B cell (primary cell): ENCODE data around the gene COL26A1. TPM values are rescaled to one million over a fixed set of nuclear protein-coding genes. Genes with fewer than 3 reads are reported as not detected.

ENCODE experiments used
- ATAC-seq: fragments of 200-7000 bp; cut with Tn5 transposase; one replicate; pipeline ENCODE4 v1.10.0; 2021; ENCODE audit warnings: low read depth, mild to moderate bottlenecking, moderate number of reproducible peaks, moderate library complexity
- CTCF ChIA-PET: fragments of 350-600 bp; sonication (Branson Sonifier 250); formaldehyde crosslinking; loops from one replicate; lab custom pipeline; 2021; ENCODE audit warnings: antibody characterized with exemption, inconsistent platforms; lab: Charles Lee
- POLR2A ChIA-PET: fragments of 350-600 bp; sonication (Branson Sonifier 250); formaldehyde crosslinking; loops from one replicate; lab custom pipeline; 2021; ENCODE audit warnings: antibody characterized with exemption; lab: Charles Lee
- DNase-seq: peaks from one replicate; pipeline ENCODE4 v3.0.0; 2013
- H2AFZ ChIP-seq: 2 replicates; pipeline ENCODE4 v1.6.1; 2012; ENCODE audit warnings: mild to moderate bottlenecking, low read depth, low read length; ENCODE audit not compliant: insufficient read depth, poor library complexity, severe bottlenecking
- H3K27ac ChIP-seq, 2 donors: 1 replicate in 1 of 2; 2 replicates in 1 of 2; pipeline ENCODE4 v1.5.1; 2012 to 2013; ENCODE audit warnings: low read length in 2 of 2, mild to moderate bottlenecking in 2 of 2, moderate library complexity in 1 of 2
- H3K27me3 ChIP-seq, 4 experiments: fragments of 200-600 bp in 1 of 4; sonication (generic) in 1 of 4; replicated peaks in 1 of 4; 1 replicate in 2 of 4; 2 replicates in 2 of 4; pipeline versions ENCODE4 v1.6.1 to v1.7.0; 2013 to 2016; ENCODE audit warnings: low read length in 3 of 4, mild to moderate bottlenecking in 2 of 4, mixed read lengths in 1 of 4, moderate library complexity in 1 of 4; ENCODE audit not compliant: insufficient read depth in 4 of 4, control insufficient read depth in 3 of 4; ENCODE audit errors: control extremely low read depth in 1 of 4
- H3K36me3 ChIP-seq, 2 experiments: replicated peaks in 1 of 2; 1 replicate in 1 of 2; 2 replicates in 1 of 2; pipeline versions ENCODE4 v1.6.1 to v1.7.1; 2013; ENCODE audit warnings: low read length in 1 of 2; ENCODE audit not compliant: insufficient read depth in 2 of 2, control insufficient read depth in 1 of 2; ENCODE audit errors: control extremely low read depth in 1 of 2, extremely low read depth in 1 of 2
- H3K4me1 ChIP-seq, 2 donors: fragments of 200-600 bp in 1 of 2; sonication (generic) in 1 of 2; 1 replicate in 1 of 2; 2 replicates in 1 of 2; pipeline versions ENCODE4 v1.5.1 to v1.6.1; 2013 to 2017; ENCODE audit warnings: low read length in 2 of 2; ENCODE audit not compliant: control insufficient read depth in 2 of 2, insufficient read depth in 2 of 2
- H3K4me2 ChIP-seq: replicated peaks from 2 replicates; pipeline ENCODE3; 2012; ENCODE audit warnings: mild to moderate bottlenecking, low read depth, low read length; ENCODE audit not compliant: poor library complexity, severe bottlenecking
- H3K4me3 ChIP-seq, 5 experiments: fragments of 200-600 bp in 1 of 5; sonication (generic) in 1 of 5; 1 replicate in 3 of 5; 2 replicates in 2 of 5; pipeline versions ENCODE4 v1.5.1 to v1.7.0; 2011 to 2016; ENCODE audit warnings: low read length in 4 of 5, mild to moderate bottlenecking in 4 of 5, low read depth in 2 of 5, control low read depth in 1 of 5, moderate library complexity in 1 of 5; ENCODE audit not compliant: insufficient read depth in 1 of 5; ENCODE audit errors: control extremely low read depth in 1 of 5, extremely low read depth in 1 of 5
- H3K79me2 ChIP-seq: fragments of 200-600 bp; sonication (generic); one replicate; pipeline ENCODE4 v1.6.0; 2016; ENCODE audit warnings: low read length; ENCODE audit not compliant: control insufficient read depth, insufficient read depth
- H3K9ac ChIP-seq: fragments of 200-600 bp; sonication (generic); 2 replicates; pipeline ENCODE4 v1.6.1; 2017; ENCODE audit warnings: mild to moderate bottlenecking, low read length, moderate library complexity
- H3K9me3 ChIP-seq, 3 donors: one replicate each; pipeline versions ENCODE4 v1.6.1 to v1.7.1; 2013; ENCODE audit warnings: low read length in 2 of 3; ENCODE audit not compliant: control insufficient read depth in 2 of 3, insufficient read depth in 1 of 3; ENCODE audit errors: control extremely low read depth in 1 of 3
- H4K20me1 ChIP-seq: 2 replicates; pipeline ENCODE4 v1.6.0; 2012; ENCODE audit warnings: mild to moderate bottlenecking, low read length; ENCODE audit not compliant: insufficient read depth, control insufficient read depth, poor library complexity, severe bottlenecking
- H3K27ac Mint-ChIP-seq: one replicate; pipeline ENCODE4 v1.8.0; 2021; ENCODE audit warnings: mixed read lengths
- H3K27me3 Mint-ChIP-seq: one replicate; pipeline ENCODE4 v1.8.0; 2021; ENCODE audit warnings: mixed read lengths
- H3K4me1 Mint-ChIP-seq: one replicate; pipeline ENCODE4 v1.8.0; 2021; ENCODE audit warnings: mixed read lengths
- H3K4me3 Mint-ChIP-seq: one replicate; pipeline ENCODE4 v1.8.0; 2021; ENCODE audit warnings: mixed read lengths
- H3K9me3 Mint-ChIP-seq: one replicate; pipeline ENCODE4 v1.8.0; 2022; ENCODE audit warnings: mixed read lengths; ENCODE audit not compliant: insufficient read depth
- CTCF ChIP-seq: fragments of 200-600 bp; IDR thresholded peaks from one replicate; pipeline ENCODE4 v1.8.0; 2022; ENCODE audit warnings: antibody characterized with exemption, mild to moderate bottlenecking
- EZH2 ChIP-seq: IDR thresholded peaks from 2 replicates; pipeline ENCODE4 v1.6.1; 2012; ENCODE audit warnings: borderline replicate concordance, low read depth, mild to moderate bottlenecking, moderate library complexity, low read length; ENCODE audit not compliant: insufficient read depth, poor library complexity, severe bottlenecking
- WGBS: methylation state at CpG from one replicate; pipeline ENCODE4 v1.1.5; 2013; ENCODE audit warnings: missing lambda C conversion rate; ENCODE audit not compliant: insufficient coverage; 5-methylcytosine and 5-hydroxymethylcytosine counted together
- intact Hi-C: fragments of 100-400 bp; cut with micrococcal nuclease; formaldehyde crosslinking; loops from one replicate; pipeline ENCODE4 v1.10.0; 2022
- polyA plus RNA-seq: library from polyadenylated mRNA; depleted of rRNA; stranded (reverse); fragments of >200 nt; gene quantifications from 2 replicates; pipeline ENCODE4 v1.2.3, GENCODE V29; 2012
- total RNA-seq, 2 donors: library from RNA; stranded (reverse); fragments of 120-200 nt in 1 of 2; gene quantifications; 1 replicate in 1 of 2; 2 replicates in 1 of 2; pipeline versions ENCODE4 v1.2.3 to v1.2.4, GENCODE V29; 2013 to 2022

Gene COL26A1
- total and polyA plus RNA-seq, 2 donors (not counting 1 experiment from before 2014, with no cell fraction given) = not detected

GRCh38 chr7:101465131-101465530 lies 102.5 kb downstream of the COL26A1 start:
- Histone ChIP-seq H3K9ac (no peak overlapping the region), H3K4me2 (peak overlapping the region; percentile 53), H3K36me3 (no peaks in the 10 kb centered on the region), H3K27me3 (no peaks in the 10 kb centered on the region), H4K20me1 (no peaks in the 10 kb centered on the region), H3K79me2 (no peaks in the 10 kb centered on the region), H3K27ac (no peak overlapping the region), H3K4me3 (no peak overlapping the region), H3K9me3 (no peaks in the 10 kb centered on the region), H3K4me1 (peaks cover 4 to 10% of the 10 kb centered on the region in 2 donors), H2AFZ (peak overlapping the region; percentile 74)
- TF ChIP-seq CTCF (no peak), EZH2 (no peak)
- ATAC-seq (no peak), DNase-seq (no peak)
- WGBS = 85% methylated on average over 5 of the region's 5 CpGs
- intact Hi-C loops = no loop called here
- ChIA-PET POLR2A (interaction anchor here (0.7 kb wide), 1 partner anchor 339 kb away, joined by 5 read pairs; no protein-coding TSS in a partner anchor), CTCF (no interaction called here)
- H3K4me1 Mint-ChIP-seq = peaks cover 6% of the 10 kb centered on the region
- peak overlapping the region; percentile 56 for H3K4me3 Mint-ChIP-seq
- H3K27me3 Mint-ChIP-seq = peaks cover 7% of the 10 kb centered on the region
- no peaks in the 10 kb centered on the region for H3K9me3 Mint-ChIP-seq
- no peak overlapping the region for H3K27ac Mint-ChIP-seq

GRCh38 chr7:101465576-101466196 lies 103.0 kb downstream of the COL26A1 start:
- Histone ChIP-seq H3K4me2 (peak overlapping the region; percentile 53), H4K20me1 (no peaks in the 10 kb centered on the region), H3K4me1 (peaks cover 4 to 10% of the 10 kb centered on the region in 2 donors), H2AFZ (peak overlapping the region; percentile 74), H3K4me3 (no peak overlapping the region), H3K27ac (no peak overlapping the region), H3K9me3 (no peaks in the 10 kb centered on the region), H3K36me3 (no peaks in the 10 kb centered on the region), H3K27me3 (no peaks in the 10 kb centered on the region), H3K79me2 (no peaks in the 10 kb centered on the region), H3K9ac (no peak overlapping the region)
- ChIA-PET POLR2A (no interaction called here), CTCF (no interaction called here)
- DNase-seq (peak; percentile 28), ATAC-seq (no peak)
- peaks cover 6% of the 10 kb centered on the region for H3K4me1 Mint-ChIP-seq
- peaks cover 7% of the 10 kb centered on the region for H3K27me3 Mint-ChIP-seq
- 31% methylated on average over 4 of the region's 9 CpGs for WGBS
- peak overlapping the region; percentile 50 for H3K27ac Mint-ChIP-seq
- no peak for TF ChIP-seq EZH2
- TF ChIP-seq CTCF = no peak
- intact Hi-C loops = no loop called here
- peak overlapping the region; percentile 56 for H3K4me3 Mint-ChIP-seq
- H3K9me3 Mint-ChIP-seq = no peaks in the 10 kb centered on the region
